GM12878 (cell line): ENCODE measurements around the gene AIFM1. TPM values are rescaled to one million over a fixed set of nuclear protein-coding genes. Genes with fewer than 3 reads are reported as not detected.

Source experiments
- ATAC-seq: fragments of 200-7000 bp; cut with Tn5 transposase; 3 replicates; pipeline ENCODE4 v1.9.1; 2020; ENCODE audit warnings: mild to moderate bottlenecking, moderate library complexity
- BruUV-seq: library from RNA; stranded (reverse); fragments of 400-500 nt; replicated peaks from 2 replicates; lab custom pipeline; 2021; lab: Mats Ljungman, UMichigan
- CTCF ChIA-PET: fragments of 300-600 bp; sonication (Branson Sonifier 250); formaldehyde crosslinking; extraction: SDS; loops from one replicate; lab custom pipeline; 2021; ENCODE audit warnings: inconsistent platforms; lab: Yijun Ruan, JAX
- POLR2A ChIA-PET: fragments of 350-600 bp; formaldehyde crosslinking; extraction: SDS; loops from one replicate; lab custom pipeline; 2021; ENCODE audit warnings: inconsistent platforms; lab: Charles Lee
- RAD21 ChIA-PET: fragments of 300-600 bp; sonication (Branson Sonifier 250); formaldehyde crosslinking; loops from one replicate; lab custom pipeline; 2023; ENCODE audit warnings: antibody characterized with exemption; ENCODE audit not compliant: unreplicated experiment; lab: Charles Lee
- SMC1A ChIA-PET: fragments of 300-600 bp; sonication (Branson Sonifier 250); formaldehyde crosslinking; loops from one replicate; lab custom pipeline; 2023; ENCODE audit not compliant: unreplicated experiment, uncharacterized antibody; lab: Charles Lee
- DNase-seq: peaks from one replicate; pipeline ENCODE4 v3.0.0-alpha.2; 2011; ENCODE audit warnings: low read depth, low spot score
- FAIRE-seq: peaks from 3 replicates; lab custom pipeline; 2011; peaks lifted over from hg19 to GRCh38; lab: Jason Lieb, UNC
- H2AFZ ChIP-seq: 2 replicates; pipeline ENCODE4 v1.6.0; 2011; ENCODE audit warnings: low read depth, low read length, control low read depth; ENCODE audit not compliant: control insufficient read depth
- H3K27ac ChIP-seq: 2 replicates; pipeline ENCODE4 v1.5.1; 2011; ENCODE audit warnings: control low read depth; ENCODE audit not compliant: control insufficient read depth, insufficient read depth
- H3K27me3 ChIP-seq, 2 experiments: replicated peaks in 1 of 2; 2 replicates each; pipeline versions ENCODE4 v1.6.0 to v1.6.1; 2011; ENCODE audit warnings: low read length in 1 of 2; ENCODE audit not compliant: control insufficient read depth in 2 of 2, insufficient read depth in 2 of 2
- H3K36me3 ChIP-seq, 2 experiments: 2 replicates each; pipeline ENCODE4 v1.5.1; 2011; ENCODE audit warnings: low read length in 1 of 2; ENCODE audit not compliant: control insufficient read depth in 2 of 2, insufficient read depth in 2 of 2
- H3K4me1 ChIP-seq: 2 replicates; pipeline ENCODE4 v1.6.1; 2011; ENCODE audit warnings: mild to moderate bottlenecking, low read length, moderate library complexity, mixed read lengths; ENCODE audit not compliant: control insufficient read depth, insufficient read depth
- H3K4me2 ChIP-seq: 2 replicates; pipeline ENCODE4 v1.6.0; 2011; ENCODE audit warnings: control low read depth; ENCODE audit not compliant: control insufficient read depth, insufficient read depth
- H3K4me3 ChIP-seq: fragments of 200-600 bp; sonication (generic); 2 replicates; pipeline ENCODE4 v1.5.1; 2016
- H3K79me2 ChIP-seq: 2 replicates; pipeline ENCODE4 v1.6.0; 2011; ENCODE audit warnings: low read length; ENCODE audit not compliant: control insufficient read depth, insufficient read depth
- H3K9ac ChIP-seq: 2 replicates; pipeline ENCODE4 v1.8.0; 2011; ENCODE audit warnings: low read length, control low read depth, mixed read lengths; ENCODE audit not compliant: control insufficient read depth, insufficient read depth
- H3K9me3 ChIP-seq: replicated peaks from 3 replicates; pipeline ENCODE4 v1.5.1; 2011; ENCODE audit warnings: mild to moderate bottlenecking, low read length; ENCODE audit not compliant: control insufficient read depth, insufficient read depth
- H4K20me1 ChIP-seq: 2 replicates; pipeline ENCODE4 v1.6.0; 2011; ENCODE audit not compliant: control insufficient read depth, insufficient read depth
- KDM1A ChIP-seq: fragments of 200-600 bp; sonication (generic); IDR thresholded peaks from 2 replicates; pipeline ENCODE4 v1.6.1; 2016; ENCODE audit warnings: borderline replicate concordance
- NFIC ChIP-seq: IDR thresholded peaks from 2 replicates; pipeline ENCODE4 v1.6.1; 2012; ENCODE audit warnings: low read depth, mild to moderate bottlenecking, inconsistent platforms, low read length, moderate library complexity
- NR2C1 ChIP-seq: fragments of 450-650 bp; IDR thresholded peaks from 2 replicates; pipeline ENCODE4 v1.6.1; 2017; ENCODE audit warnings: antibody characterized with exemption, mild to moderate bottlenecking, moderate library complexity
- NR2C2 ChIP-seq: IDR thresholded peaks from 2 replicates; pipeline ENCODE4 v1.6.1; 2011; ENCODE audit warnings: borderline replicate concordance, low read depth; ENCODE audit not compliant: control insufficient read depth, insufficient read length
- RUNX3 ChIP-seq: IDR thresholded peaks from 2 replicates; pipeline ENCODE4 v1.6.1; 2012; ENCODE audit warnings: low read length, inconsistent platforms
- WRNIP1 ChIP-seq: IDR thresholded peaks from 2 replicates; pipeline ENCODE4 v1.6.1; 2011; ENCODE audit warnings: low read depth, low read length, improper control_type of control experiment, borderline replicate concordance
- WGBS: methylation state at CpG from one replicate; pipeline ENCODE4 v1.1.6; 2016; ENCODE audit warnings: low lambda C conversion rate; ENCODE audit not compliant: insufficient replicate concordance, insufficient coverage; ENCODE audit errors: missing lambda C conversion rate; 5-methylcytosine and 5-hydroxymethylcytosine counted together
- in situ Hi-C: fragments of 300-500 bp; cut with MboI; formaldehyde crosslinking; loops from 9 replicates; pipeline ENCODE4 v1.14.3; 2018; ENCODE audit warnings: mixed read lengths
- intact Hi-C: fragments of 100-400 bp; cut with micrococcal nuclease; formaldehyde crosslinking; loops from one replicate; pipeline ENCODE4 v1.14.2; 2022; ENCODE audit not compliant: unreplicated experiment
- polyA plus RNA-seq, 11 experiments: library from polyadenylated mRNA; depleted of rRNA in 4 of 11; unstranded in 6 of 11; stranded (reverse) in 5 of 11; fragments of >200 nt; fragmentation: Nextera tagmentation in 4 of 11; fragmentation: Illumina TruSeq in 1 of 11; extraction: Ambion mirVana in 4 of 11; extraction: Trizol in 1 of 11; gene quantifications; 1 replicate in 1 of 11; 2 replicates in 10 of 11; pipeline versions ENCODE4 v1.2.1 to v1.2.3, GENCODE V29; 2011 to 2016; ENCODE audit warnings: inconsistent platforms in 2 of 11, missing spikeins in 2 of 11, low read depth in 1 of 11
- total RNA-seq, 4 experiments: library from RNA; depleted of rRNA in 3 of 4; stranded (reverse); fragments of >200 nt in 3 of 4; fragmentation: Illumina TruSeq in 1 of 4; extraction: Trizol in 1 of 4; gene quantifications; 2 replicates each; pipeline versions ENCODE4 v1.2.1 to v1.2.3, GENCODE V29; 2013 to 2021
- TF ChIP-seq, protein P1 (sequence below): IDR thresholded peaks from 2 replicates; pipeline ENCODE4 v1.6.1; 2011; ENCODE audit warnings: mild to moderate bottlenecking, low read depth, low read length, moderate library complexity; ENCODE audit not compliant: insufficient replicate concordance

The AIFM1 gene
- total and polyA plus RNA-seq, 10 of the 15 experiments (the other 5 are each of a cell fraction or from before 2014, with no cell fraction given) = 44.2 to 121 (median 80.0) TPM

DNA sequence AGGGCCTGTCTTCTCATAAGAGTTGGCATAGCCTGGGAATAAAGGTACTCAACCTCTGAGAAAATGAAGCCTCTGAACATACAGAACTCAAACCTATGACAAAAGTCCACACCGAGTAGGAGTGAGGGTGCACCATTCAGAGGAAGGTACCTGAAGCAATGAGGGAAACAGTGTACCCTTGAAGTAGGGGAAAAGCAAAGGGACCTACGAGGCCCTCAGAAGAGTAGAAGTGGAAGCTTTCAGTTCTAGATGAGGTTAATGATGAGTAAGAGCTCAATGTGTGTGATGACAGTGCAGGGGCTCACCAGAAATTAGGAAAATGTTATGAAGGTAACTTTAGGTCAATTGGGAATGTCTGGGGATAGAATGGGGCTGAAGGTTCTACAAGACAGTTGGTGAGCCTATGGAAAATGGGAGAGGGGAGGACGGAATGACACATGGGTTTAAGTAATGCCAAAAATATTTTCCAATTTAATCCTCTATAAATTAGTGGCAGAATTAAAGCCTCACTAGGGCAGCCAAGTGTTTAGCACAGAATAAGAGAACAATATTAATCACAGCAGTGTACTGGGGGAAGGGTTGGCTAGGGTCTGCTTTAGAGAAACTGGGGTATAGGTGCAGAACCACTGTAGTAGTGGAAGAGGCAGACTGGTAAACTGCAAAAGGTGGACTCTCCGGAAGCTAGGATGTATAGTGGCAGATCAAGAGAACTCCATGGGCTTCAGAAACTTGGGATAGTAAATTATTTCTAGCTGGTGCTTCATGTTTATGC lies 46.0 kb upstream of the AIFM1 start:
- 22% methylated on average over 4 of the region's 4 CpGs for WGBS
- Histone ChIP-seq H3K36me3 (no peaks in the 10 kb centered on the region; a peak in 1 of 4 replicates), H3K4me2 (no peak overlapping the region), H2AFZ (no peak overlapping the region), H3K9ac (no peak overlapping the region), H3K79me2 (no peaks in the 10 kb centered on the region), H3K4me3 (no peak overlapping the region), H3K27me3 (no peaks in the 10 kb centered on the region), H3K9me3 (no peaks in the 10 kb centered on the region), H3K4me1 (no peaks in the 10 kb centered on the region), H4K20me1 (no peaks in the 10 kb centered on the region), H3K27ac (no peak overlapping the region)
- no TSS peak for BruUV-seq
- FAIRE-seq (no peak), DNase-seq (no peak), ATAC-seq (no peak; the same call in 2 of the 3 replicates)
- in situ Hi-C loops = no loop called here
- TF ChIP-seq RUNX3 = 0 out of 2 replicates have a peak, but pooled peaks have one; percentile 23
- TF ChIP-seq, protein P1, sequence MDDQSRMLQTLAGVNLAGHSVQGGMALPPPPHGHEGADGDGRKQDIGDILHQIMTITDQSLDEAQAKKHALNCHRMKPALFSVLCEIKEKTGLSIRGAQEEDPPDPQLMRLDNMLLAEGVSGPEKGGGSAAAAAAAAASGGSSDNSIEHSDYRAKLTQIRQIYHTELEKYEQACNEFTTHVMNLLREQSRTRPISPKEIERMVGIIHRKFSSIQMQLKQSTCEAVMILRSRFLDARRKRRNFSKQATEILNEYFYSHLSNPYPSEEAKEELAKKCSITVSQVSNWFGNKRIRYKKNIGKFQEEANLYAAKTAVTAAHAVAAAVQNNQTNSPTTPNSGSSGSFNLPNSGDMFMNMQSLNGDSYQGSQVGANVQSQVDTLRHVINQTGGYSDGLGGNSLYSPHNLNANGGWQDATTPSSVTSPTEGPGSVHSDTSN = no peak
- TF ChIP-seq WRNIP1 = no peak
- no peak for TF ChIP-seq KDM1A
- intact Hi-C loops = no loop called here
- POLR2A ChIA-PET = interaction anchor here (0.5 kb wide), 1 partner anchor 53 kb away, joined by 3 read pairs; no protein-coding TSS in a partner anchor
- SMC1A ChIA-PET = no interaction called here
- RAD21 ChIA-PET = interaction anchor here (1.6 kb wide), 1 partner anchor 151 kb away, joined by 4 read pairs; no protein-coding TSS in a partner anchor
- CTCF ChIA-PET = interaction anchor here (2.3 kb wide), 1 partner anchor 20 kb away, joined by 5 read pairs; no protein-coding TSS in a partner anchor

- Histone ChIP-seq H3K27ac (no peak overlapping the region), H3K36me3 (no peaks in the 10 kb centered on the region), H3K4me3 (no peak overlapping the region), H2AFZ (no peak overlapping the region), H3K4me1 (no peaks in the 10 kb centered on the region), H3K9me3 (no peaks in the 10 kb centered on the region), H3K79me2 (no peaks in the 10 kb centered on the region), H3K27me3 (no peaks in the 10 kb centered on the region), H3K9ac (no peak overlapping the region), H4K20me1 (no peaks in the 10 kb centered on the region), H3K4me2 (no peak overlapping the region)
- ChIA-PET CTCF (no interaction called here), RAD21 (no interaction called here), POLR2A (no interaction called here), SMC1A (no interaction called here)
- in situ Hi-C loops = no loop called here
- BruUV-seq = no TSS peak
- DNase-seq (no peak), FAIRE-seq (no peak), ATAC-seq (no peak)
- intact Hi-C loops = no loop called here
- TF ChIP-seq NR2C2 (no peak), NR2C1 (no peak), NFIC (no peak)
- 45% methylated on average over 1 of the region's 1 CpG for WGBS
Measured at GRCh38 chrX:130204647-130205046, 39.0 kb upstream of the AIFM1 start.
